Activated CD8-positive, alpha-beta memory T cell treated with anti-CD3 and anti-CD28 coated beads, Interleukin-2, amount 10 ng/mL, durations not matched to agents 7 days and 5 days (primary cell): Measurements from ENCODE around the gene ZNF777. TPM values are rescaled to one million over a fixed set of nuclear protein-coding genes. Genes with fewer than 3 reads are reported as not detected.

Experiments
- total RNA-seq, 2 experiments: library from RNA; stranded (reverse); gene quantifications; one replicate each; pipeline ENCODE4 v1.2.3, GENCODE V29; 2021

The ZNF777 gene
- total RNA-seq, 2 experiments from 2014 or later, result 12.1 to 15.2 TPM

Other genes starting within 250 kb of the ZNF777 start
- 10 to 100 TPM; 12.8 to 14.2 TPM for gene ZNF212, start 221.4 kb downstream of the ZNF777 start, total RNA-seq
- 10 to 100 TPM; 14.8 to 15.5 TPM for gene ZNF783, start 198.9 kb downstream of the ZNF777 start, total RNA-seq
- 10 to 100 TPM; 22.1 to 23.9 TPM for gene ZNF746, start 36.7 kb upstream of the ZNF777 start, total RNA-seq